BE2C (cell line): ENCODE results near the gene CDK5RAP2.

Experiments
- DNase-seq: peaks from one replicate; pipeline ENCODE4 v3.0.0-alpha.2; 2020
- H3K27me3 ChIP-seq: fragments of 250-450 bp; sonication (Bioruptor Pico); 2 replicates; pipeline ENCODE4 v1.5.1; 2020; ENCODE audit warnings: mild to moderate bottlenecking
- H3K36me3 ChIP-seq: fragments of 250-450 bp; sonication (Bioruptor Pico); 2 replicates; pipeline ENCODE4 v1.5.1; 2020; ENCODE audit warnings: mild to moderate bottlenecking
- H3K4me1 ChIP-seq: fragments of 250-450 bp; sonication (Bioruptor Pico); 2 replicates; pipeline ENCODE4 v1.5.1; 2020
- H3K4me3 ChIP-seq: 2 replicates; pipeline ENCODE4 v1.5.1; 2011; ENCODE audit warnings: low read depth, low read length
- H3K9me3 ChIP-seq: fragments of 250-450 bp; sonication (Bioruptor Pico); 2 replicates; pipeline ENCODE4 v1.5.1; 2020
- CTCF ChIP-seq: IDR thresholded peaks from 2 replicates; pipeline ENCODE4 v1.5.1; 2012; ENCODE audit warnings: mild to moderate bottlenecking, low read depth, low read length

Gene CDK5RAP2

GRCh38 chr9:120446671-120447070, 133.3 kb downstream of the CDK5RAP2 start:
- Histone ChIP-seq H3K4me3 (no peak overlapping the region), H3K27me3 (no peaks in the 10 kb centered on the region), H3K4me1 (no peaks in the 10 kb centered on the region; the same call in 1 of the 2 replicates), H3K36me3 (peaks cover 75% of the 10 kb centered on the region), H3K9me3 (no peaks in the 10 kb centered on the region)
- TF ChIP-seq CTCF = no peak
- no peak for DNase-seq

- Histone ChIP-seq H3K9me3 (no peaks in the 10 kb centered on the region), H3K4me1 (no peaks in the 10 kb centered on the region; the same call in 1 of the 2 replicates), H3K27me3 (no peaks in the 10 kb centered on the region), H3K4me3 (no peak overlapping the region), H3K36me3 (peaks cover 86% of the 10 kb centered on the region)
- DNase-seq = no peak
- TF ChIP-seq CTCF = no peak
Measured at GRCh38 chr9:120443976-120444375, 136.0 kb downstream of the CDK5RAP2 start.

GRCh38 chr9:120443489-120443888, 136.5 kb downstream of the CDK5RAP2 start:
- no peaks in the 10 kb centered on the region for H3K9me3 ChIP-seq
- peaks cover 89% of the 10 kb centered on the region for H3K36me3 ChIP-seq
- no peaks in the 10 kb centered on the region; the same call in 1 of the 2 replicates for H3K4me1 ChIP-seq
- DNase-seq = no peak
- H3K4me3 ChIP-seq = no peak overlapping the region
- TF ChIP-seq CTCF = no peak
- no peaks in the 10 kb centered on the region for H3K27me3 ChIP-seq

GRCh38 chr9:120442308-120442995, 137.5 kb downstream of the CDK5RAP2 start:
- DNase-seq = no peak
- H3K4me3 ChIP-seq = no peak overlapping the region
- TF ChIP-seq CTCF = no peak
- no peaks in the 10 kb centered on the region for H3K9me3 ChIP-seq
- no peaks in the 10 kb centered on the region; the same call in 1 of the 2 replicates for H3K4me1 ChIP-seq
- H3K27me3 ChIP-seq = no peaks in the 10 kb centered on the region
- peaks cover 92% of the 10 kb centered on the region for H3K36me3 ChIP-seq

- no peak for TF ChIP-seq CTCF
- DNase-seq = no peak
- no peaks in the 10 kb centered on the region for H3K27me3 ChIP-seq
- H3K4me3 ChIP-seq = no peak overlapping the region
- no peaks in the 10 kb centered on the region; the same call in 1 of the 2 replicates for H3K4me1 ChIP-seq
- H3K9me3 ChIP-seq = no peaks in the 10 kb centered on the region
- peaks cover 91% of the 10 kb centered on the region for H3K36me3 ChIP-seq
Measured at GRCh38 chr9:120441426-120442307, 138.3 kb downstream of the CDK5RAP2 start.
